ENCODE results near the gene CHURC1.

GRCh38 chr14:64973026-64973442, 58.8 kb downstream of the CHURC1 start:
- TF ChIP-seq POLR2A (IDR thresholded peaks at IDR 0.05; ENCODE audit: low read depth, low read length) (no peak), RCOR1 (IDR thresholded peaks at IDR 0.05; ENCODE audit: insufficient replicate concordance, low read length) (no peak)
